ACC112 (cell line): ENCODE data around the gene DOCK9.

Experiments
- H2AFZ ChIP-seq: fragments of 200-600 bp; sonication (generic); one replicate; pipeline ENCODE4 v1.6.0; 2017; ENCODE audit warnings: antibody characterized with exemption, low read length; ENCODE audit not compliant: unreplicated experiment
- H3K27ac ChIP-seq: fragments of 200-600 bp; sonication (generic); 2 replicates; pipeline ENCODE4 v1.5.1; 2014; ENCODE audit warnings: low read depth, mild to moderate bottlenecking, antibody characterized with exemption, low read length, moderate library complexity
- H3K27me3 ChIP-seq: fragments of 200-600 bp; sonication (generic); 2 replicates; pipeline ENCODE4 v1.6.1; 2014; ENCODE audit warnings: mild to moderate bottlenecking, antibody characterized with exemption, low read length, moderate library complexity, mixed read lengths; ENCODE audit not compliant: insufficient read depth
- H3K36me3 ChIP-seq: fragments of 200-600 bp; sonication (generic); 2 replicates; pipeline ENCODE4 v1.6.1; 2016; ENCODE audit warnings: mild to moderate bottlenecking, antibody characterized with exemption, low read length, moderate library complexity, mixed read lengths; ENCODE audit not compliant: insufficient read depth
- H3K4me1 ChIP-seq: fragments of 200-600 bp; sonication (generic); one replicate; pipeline ENCODE4 v1.6.1; 2016; ENCODE audit warnings: low read length, mixed read lengths; ENCODE audit not compliant: insufficient read depth, unreplicated experiment, control insufficient read depth
- H3K4me3 ChIP-seq: fragments of 200-600 bp; sonication (generic); 2 replicates; pipeline ENCODE4 v1.5.1; 2014; ENCODE audit warnings: mild to moderate bottlenecking, low read depth, low read length
- H3K79me2 ChIP-seq: fragments of 200-600 bp; sonication (generic); one replicate; pipeline ENCODE4 v1.6.0; 2016; ENCODE audit warnings: low read length; ENCODE audit not compliant: control insufficient read depth, unreplicated experiment, insufficient read depth

The DOCK9 gene, protein sequence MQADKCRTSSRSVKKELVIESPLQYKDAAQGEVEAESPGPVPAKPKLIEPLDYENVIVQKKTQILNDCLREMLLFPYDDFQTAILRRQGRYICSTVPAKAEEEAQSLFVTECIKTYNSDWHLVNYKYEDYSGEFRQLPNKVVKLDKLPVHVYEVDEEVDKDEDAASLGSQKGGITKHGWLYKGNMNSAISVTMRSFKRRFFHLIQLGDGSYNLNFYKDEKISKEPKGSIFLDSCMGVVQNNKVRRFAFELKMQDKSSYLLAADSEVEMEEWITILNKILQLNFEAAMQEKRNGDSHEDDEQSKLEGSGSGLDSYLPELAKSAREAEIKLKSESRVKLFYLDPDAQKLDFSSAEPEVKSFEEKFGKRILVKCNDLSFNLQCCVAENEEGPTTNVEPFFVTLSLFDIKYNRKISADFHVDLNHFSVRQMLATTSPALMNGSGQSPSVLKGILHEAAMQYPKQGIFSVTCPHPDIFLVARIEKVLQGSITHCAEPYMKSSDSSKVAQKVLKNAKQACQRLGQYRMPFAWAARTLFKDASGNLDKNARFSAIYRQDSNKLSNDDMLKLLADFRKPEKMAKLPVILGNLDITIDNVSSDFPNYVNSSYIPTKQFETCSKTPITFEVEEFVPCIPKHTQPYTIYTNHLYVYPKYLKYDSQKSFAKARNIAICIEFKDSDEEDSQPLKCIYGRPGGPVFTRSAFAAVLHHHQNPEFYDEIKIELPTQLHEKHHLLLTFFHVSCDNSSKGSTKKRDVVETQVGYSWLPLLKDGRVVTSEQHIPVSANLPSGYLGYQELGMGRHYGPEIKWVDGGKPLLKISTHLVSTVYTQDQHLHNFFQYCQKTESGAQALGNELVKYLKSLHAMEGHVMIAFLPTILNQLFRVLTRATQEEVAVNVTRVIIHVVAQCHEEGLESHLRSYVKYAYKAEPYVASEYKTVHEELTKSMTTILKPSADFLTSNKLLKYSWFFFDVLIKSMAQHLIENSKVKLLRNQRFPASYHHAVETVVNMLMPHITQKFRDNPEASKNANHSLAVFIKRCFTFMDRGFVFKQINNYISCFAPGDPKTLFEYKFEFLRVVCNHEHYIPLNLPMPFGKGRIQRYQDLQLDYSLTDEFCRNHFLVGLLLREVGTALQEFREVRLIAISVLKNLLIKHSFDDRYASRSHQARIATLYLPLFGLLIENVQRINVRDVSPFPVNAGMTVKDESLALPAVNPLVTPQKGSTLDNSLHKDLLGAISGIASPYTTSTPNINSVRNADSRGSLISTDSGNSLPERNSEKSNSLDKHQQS (N-terminal part only)

GRCh38 chr13:98977568-98978265, at the start of gene DOCK9:
DOCK9 (minus strand) TSS chr13:98978064; CDS start chr13:98977909, 155 bp downstream.
- Histone ChIP-seq H3K36me3 (no peaks in the 10 kb centered on the region), H3K4me1 (peaks cover 11% of the 10 kb centered on the region), H3K27ac (peak within 1 kb of the TSS; percentile 50; the same call in 1 of the 2 replicates), H3K79me2 (no peaks in the 10 kb centered on the region), H3K4me3 (peak within 1 kb of the TSS; percentile 77), H2AFZ (no peak within 1 kb of the TSS), H3K27me3 (no peaks in the 10 kb centered on the region)

- H3K4me1 ChIP-seq: peaks cover 19% of the 10 kb centered on the region
- no peaks in the 10 kb centered on the region for H3K27me3 ChIP-seq
- H3K27ac ChIP-seq: no peak overlapping the region
- H3K79me2 ChIP-seq: no peaks in the 10 kb centered on the region
- H3K36me3 ChIP-seq: no peaks in the 10 kb centered on the region
- no peak overlapping the region for H3K4me3 ChIP-seq
- H2AFZ ChIP-seq: no peak overlapping the region
Observed at GRCh38 chr13:99027260-99027659, 49.4 kb upstream of the DOCK9 start.

DNA sequence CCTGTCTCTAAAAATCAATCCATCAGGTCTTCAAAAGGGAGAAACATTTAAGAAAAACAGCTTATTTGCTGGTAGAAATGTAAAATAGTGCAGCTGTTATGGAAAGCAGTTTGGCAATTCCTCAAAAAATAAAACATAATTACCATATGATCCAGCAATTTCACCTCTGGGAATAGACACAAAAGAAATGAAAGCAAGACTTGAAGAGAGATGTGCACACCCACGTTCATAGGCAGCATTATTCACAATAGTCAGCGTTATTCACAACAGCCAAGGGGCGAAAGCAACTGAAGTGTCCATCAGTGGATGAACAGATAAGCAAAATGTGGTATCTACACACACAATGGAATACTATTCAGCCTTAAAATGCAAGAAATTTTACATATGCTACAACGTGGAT, 45.1 kb upstream of the DOCK9 start:
- H2AFZ ChIP-seq: no peak overlapping the region
- H3K36me3 ChIP-seq: no peaks in the 10 kb centered on the region
- H3K4me3 ChIP-seq: no peak overlapping the region
- H3K4me1 ChIP-seq: peaks cover 21% of the 10 kb centered on the region
- no peak overlapping the region for H3K27ac ChIP-seq
- no peaks in the 10 kb centered on the region for H3K27me3 ChIP-seq
- no peaks in the 10 kb centered on the region for H3K79me2 ChIP-seq

- peaks cover 8% of the 10 kb centered on the region for H3K4me1 ChIP-seq
- no peaks in the 10 kb centered on the region for H3K27me3 ChIP-seq
- H2AFZ ChIP-seq: no peak overlapping the region
- no peak overlapping the region for H3K4me3 ChIP-seq
- H3K79me2 ChIP-seq: no peaks in the 10 kb centered on the region
- H3K36me3 ChIP-seq: no peaks in the 10 kb centered on the region
- H3K27ac ChIP-seq: peak overlapping the region; percentile 70
Observed at GRCh38 chr13:99018418-99019180, 40.7 kb upstream of the DOCK9 start.

DNA sequence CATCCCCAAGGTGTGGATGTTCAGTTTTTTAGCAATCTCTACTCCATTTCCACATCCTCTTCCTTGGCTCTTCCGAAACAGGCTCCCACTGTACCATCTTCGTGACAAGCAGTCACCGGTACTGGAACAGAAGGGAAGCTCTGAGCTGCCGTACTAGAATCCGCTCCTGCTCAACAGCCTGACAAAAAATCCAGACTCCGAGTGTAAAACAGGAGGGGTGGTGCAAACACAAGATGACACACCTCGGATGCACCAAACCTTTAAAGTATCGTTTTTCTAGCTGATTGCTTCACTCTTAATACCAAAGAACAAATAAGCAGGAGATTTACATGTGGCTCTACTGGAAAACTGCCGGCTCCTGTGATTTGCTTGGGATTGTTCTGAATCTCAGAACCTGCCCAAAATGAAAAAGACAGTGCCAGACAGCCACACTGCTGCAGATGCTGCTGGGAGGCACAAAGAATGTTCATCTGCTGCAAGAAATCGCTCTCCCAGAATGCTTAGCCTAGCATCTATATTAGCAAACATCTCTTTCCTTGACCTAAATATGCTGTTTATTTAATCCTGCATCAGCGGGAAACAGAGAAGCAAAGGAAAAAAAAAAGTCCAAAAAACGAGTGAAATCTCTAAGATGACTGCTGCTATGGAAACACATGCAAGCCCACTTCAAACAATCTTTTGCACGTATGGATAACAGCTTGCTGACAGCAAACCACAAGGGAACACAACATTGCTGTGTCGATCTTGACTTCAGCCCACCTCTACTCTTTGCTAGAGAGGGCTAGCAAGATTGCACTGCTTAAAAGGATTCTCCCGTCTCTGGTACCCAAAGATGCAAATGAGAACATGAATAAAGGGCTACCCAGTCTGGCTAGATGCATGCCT, 38.0 kb upstream of the DOCK9 start:
- Histone ChIP-seq H3K27ac (no peak overlapping the region), H3K36me3 (no peaks in the 10 kb centered on the region), H3K79me2 (no peaks in the 10 kb centered on the region), H3K4me3 (no peak overlapping the region), H3K4me1 (peaks cover 8% of the 10 kb centered on the region), H3K27me3 (no peaks in the 10 kb centered on the region), H2AFZ (no peak overlapping the region)

GRCh38 chr13:99014522-99014921, 36.7 kb upstream of the DOCK9 start:
- H2AFZ ChIP-seq: no peak overlapping the region

DNA sequence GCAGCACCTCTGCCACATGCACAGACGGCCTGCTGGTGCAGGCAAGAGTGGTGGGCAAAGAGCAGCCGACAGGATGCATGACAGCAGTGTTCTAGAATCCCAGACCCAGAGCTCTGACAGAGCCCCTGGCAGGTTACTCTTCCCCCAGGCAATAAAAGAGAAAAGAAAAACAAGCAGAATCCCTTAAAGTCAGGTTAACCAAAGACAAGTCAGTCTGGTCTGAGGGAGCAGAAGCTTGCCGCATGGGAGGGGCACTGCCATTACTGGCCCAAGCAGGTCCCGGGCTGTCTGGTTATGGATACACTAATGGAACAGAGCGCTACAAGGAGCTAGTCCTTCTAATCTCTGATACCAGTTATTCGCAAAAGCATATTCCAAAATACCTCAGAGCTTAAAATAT, 36.1 kb upstream of the DOCK9 start:
- H3K27me3 ChIP-seq: no peaks in the 10 kb centered on the region
- no peak overlapping the region for H3K27ac ChIP-seq
- no peaks in the 10 kb centered on the region for H3K79me2 ChIP-seq
- no peak overlapping the region for H3K4me3 ChIP-seq
- H3K4me1 ChIP-seq: peaks cover 7% of the 10 kb centered on the region
- H3K36me3 ChIP-seq: no peaks in the 10 kb centered on the region
- no peak overlapping the region for H2AFZ ChIP-seq

More at GRCh38 chr13:99014522-99014921, 36.7 kb upstream of the DOCK9 start:
- Histone ChIP-seq H3K27ac (no peak overlapping the region), H3K4me3 (no peak overlapping the region), H3K79me2 (no peaks in the 10 kb centered on the region), H3K36me3 (no peaks in the 10 kb centered on the region), H3K27me3 (no peaks in the 10 kb centered on the region), H3K4me1 (peaks cover 8% of the 10 kb centered on the region)

DNA sequence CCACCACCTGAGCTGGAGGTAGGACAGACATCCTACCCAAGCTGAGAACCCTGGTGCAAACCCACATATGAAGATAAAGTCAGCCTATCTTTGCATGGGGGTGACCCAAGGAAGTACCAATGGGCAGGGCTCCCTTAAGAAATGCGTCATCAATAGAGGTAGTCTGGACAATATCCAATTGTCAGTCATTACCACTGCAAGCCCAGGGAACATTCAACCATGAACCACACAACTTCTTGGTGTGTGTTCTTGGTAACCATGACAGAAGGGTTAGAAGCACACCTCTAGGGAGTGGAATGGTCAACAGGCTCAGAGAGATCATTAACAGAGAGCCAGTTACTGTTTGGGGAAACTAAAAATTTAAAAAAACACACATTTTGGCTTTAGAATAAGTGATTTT, 34.7 kb upstream of the DOCK9 start:
- peaks cover under 1% of the 10 kb centered on the region for H3K4me1 ChIP-seq

GRCh38 chr13:99009987-99010551, 32.2 kb upstream of the DOCK9 start:
- Histone ChIP-seq H2AFZ (no peak overlapping the region), H3K27ac (no peak overlapping the region), H3K79me2 (no peaks in the 10 kb centered on the region), H3K4me3 (no peak overlapping the region), H3K36me3 (no peaks in the 10 kb centered on the region), H3K4me1 (peaks cover 3% of the 10 kb centered on the region), H3K27me3 (no peaks in the 10 kb centered on the region)

More for the DNA sequence above, 34.7 kb upstream of the DOCK9 start:
- H2AFZ ChIP-seq: no peak overlapping the region
- no peak overlapping the region for H3K4me3 ChIP-seq
- no peaks in the 10 kb centered on the region for H3K27me3 ChIP-seq
- no peaks in the 10 kb centered on the region for H3K36me3 ChIP-seq
- H3K27ac ChIP-seq: no peak overlapping the region
- H3K79me2 ChIP-seq: no peaks in the 10 kb centered on the region
